Endometrial microvascular endothelial cells (primary cell): ENCODE results near the gene AADACL2. TPM values are rescaled to one million over a fixed set of nuclear protein-coding genes. Genes with fewer than 3 reads are reported as not detected.

ENCODE experiments used
- in situ Hi-C: cut with HindIII; loops from 2 replicates; pipeline ENCODE4 v1.10.0; 2017; ENCODE audit warnings: low sequenced_read_pairs, low pct_unique_long_range_greater_than_20kb; ENCODE audit errors: inconsistent ontology term
- total RNA-seq: library from RNA; depleted of rRNA; stranded (reverse); fragments of >200 nt; gene quantifications from one replicate; pipeline ENCODE4 v1.2.3, GENCODE V29; 2015; ENCODE audit errors: inconsistent ontology term

AADACL2 gene
- total RNA-seq, 1 donor from 2014 or later, result not detected

DNA sequence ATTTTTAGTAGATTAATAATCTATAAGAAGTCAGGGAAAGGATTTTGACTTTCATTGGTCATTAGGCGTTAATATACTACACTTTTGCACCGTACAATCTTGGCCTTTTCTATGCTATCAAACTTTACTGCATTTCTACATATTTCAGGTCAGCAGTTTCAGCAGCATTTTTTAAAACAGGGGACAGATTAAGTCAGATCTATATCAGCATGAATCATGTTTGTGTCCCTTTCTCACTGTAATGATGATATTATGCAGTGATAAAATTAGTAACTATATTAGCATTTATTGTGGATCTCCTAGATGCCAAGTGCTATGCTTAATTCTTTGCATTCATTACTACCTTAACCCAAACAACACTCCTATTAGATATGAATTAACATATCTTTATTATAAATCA lies 59.9 kb downstream of the AADACL2 start:
- in situ Hi-C loops, result no loop called here

DNA sequence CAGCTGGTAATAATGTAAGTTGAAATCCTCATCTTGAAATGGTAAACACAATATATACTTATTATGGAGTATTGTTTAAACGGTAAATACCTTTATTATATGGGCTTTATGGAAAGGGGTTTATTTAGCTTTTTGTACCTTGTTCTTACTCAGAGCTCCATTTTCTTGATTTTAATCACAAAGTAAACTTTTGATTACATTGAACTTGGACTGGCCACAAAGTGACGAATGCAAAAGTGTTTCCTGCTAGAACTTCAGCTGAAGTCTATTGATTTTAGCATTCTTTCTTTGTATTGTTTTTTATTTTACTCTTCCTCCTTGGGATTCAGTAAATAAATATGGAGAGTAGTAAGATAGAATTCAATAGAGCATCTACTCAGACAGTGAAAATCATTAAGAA lies 60.4 kb downstream of the AADACL2 start:
- in situ Hi-C loops, result no loop called here

DNA sequence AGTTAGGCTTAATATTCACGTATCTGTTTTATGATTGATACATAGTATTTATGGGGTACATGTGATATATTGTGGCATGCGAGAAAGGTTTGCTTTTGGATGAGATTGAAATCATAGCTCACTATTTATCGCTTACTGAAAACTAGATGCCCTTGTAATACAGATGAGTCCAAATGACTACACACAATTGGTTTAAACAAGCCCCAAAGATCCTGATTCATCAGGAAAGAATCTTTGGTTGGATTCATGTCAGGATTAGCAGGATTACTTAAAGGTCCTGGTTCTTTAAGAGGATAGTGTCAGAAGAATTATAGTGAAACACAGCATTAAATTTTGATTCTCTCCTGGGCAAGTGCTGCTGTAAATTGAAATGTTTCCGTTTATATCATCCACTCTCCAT lies 61.5 kb downstream of the AADACL2 start:
- in situ Hi-C loops, result no loop called here

DNA sequence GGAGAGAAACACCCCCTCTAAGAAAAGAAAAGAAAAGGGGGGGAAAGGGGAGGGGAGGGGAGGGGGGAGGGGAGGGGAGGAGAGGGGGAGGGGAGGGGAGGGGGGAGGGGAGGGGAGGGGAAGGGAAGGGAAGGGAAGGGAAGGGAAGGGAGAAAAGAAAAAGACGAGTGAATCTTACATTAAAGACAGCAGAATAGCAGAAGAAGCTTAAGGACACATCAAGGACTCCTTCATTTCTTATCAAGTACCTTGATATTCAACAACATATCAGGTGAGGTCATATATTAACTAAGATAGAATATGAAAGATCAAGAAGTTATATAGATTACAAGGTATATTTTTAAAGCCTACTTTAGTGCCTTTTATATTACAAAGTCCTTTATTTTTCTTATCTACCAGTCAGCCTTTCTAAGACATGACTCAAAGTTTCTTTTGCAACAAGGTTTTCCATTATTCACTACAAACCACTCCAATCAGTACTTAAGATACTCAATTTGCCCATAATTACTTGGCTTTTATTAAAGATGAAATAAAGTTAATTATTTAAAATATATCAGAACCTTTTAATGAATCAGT lies 62.5 kb downstream of the AADACL2 start:
- in situ Hi-C loops, result no loop called here

DNA sequence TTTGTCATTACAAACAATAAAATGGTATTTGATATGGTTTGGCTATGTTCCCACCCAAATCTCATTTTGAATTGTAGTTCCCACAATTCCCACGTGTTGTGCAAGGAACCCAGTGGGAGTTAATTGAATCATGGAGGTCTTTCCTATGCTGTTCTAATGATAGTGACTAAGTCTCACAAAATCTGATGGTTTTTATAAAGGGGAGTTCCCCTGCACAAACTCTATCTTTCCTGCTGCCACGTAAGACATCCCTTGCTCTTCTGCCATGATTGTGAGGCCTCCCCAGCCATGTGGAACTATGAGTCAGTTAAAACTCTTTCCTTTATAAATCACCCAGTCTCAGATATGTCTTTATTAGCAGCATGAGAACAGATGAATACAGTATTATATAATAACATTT lies 64.7 kb downstream of the AADACL2 start:
- in situ Hi-C loops, result no loop called here

DNA sequence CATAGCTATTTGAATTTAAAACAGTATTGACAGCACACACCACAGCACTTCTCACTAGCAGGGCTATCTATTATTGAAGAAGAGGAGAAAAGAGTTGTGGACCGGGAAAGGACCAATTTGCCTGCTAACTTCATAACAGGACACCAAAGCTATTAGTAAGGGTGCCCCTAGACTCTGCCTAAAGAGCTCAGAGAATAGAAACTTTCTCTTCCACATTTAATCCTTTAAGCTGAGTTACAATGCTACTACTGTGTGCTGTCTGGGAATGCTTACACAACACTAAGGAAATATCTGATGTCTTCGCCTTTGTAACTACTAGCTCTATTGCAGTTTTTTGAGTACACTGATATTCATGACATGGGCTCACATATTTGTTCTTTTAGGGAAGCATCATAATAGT lies 66.7 kb downstream of the AADACL2 start:
- in situ Hi-C loops, result no loop called here

DNA sequence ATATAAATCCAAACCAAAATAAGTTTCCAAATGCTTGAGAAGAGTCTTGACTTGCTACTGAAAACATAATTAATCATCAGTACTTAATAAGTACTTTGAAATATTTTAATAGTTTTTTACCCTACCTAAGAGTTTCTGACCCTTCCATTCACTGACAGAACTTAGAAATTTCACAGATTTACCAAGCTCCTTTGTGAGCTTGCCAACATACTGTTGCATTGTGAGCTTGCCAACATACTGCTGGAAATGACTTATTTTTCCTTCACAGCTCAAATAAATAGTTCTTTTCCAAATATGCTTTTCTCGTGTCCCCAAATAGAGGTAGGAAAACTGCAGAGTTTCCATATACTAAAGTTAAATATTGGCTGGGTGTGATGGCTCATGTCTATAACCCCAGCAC lies 70.5 kb downstream of the AADACL2 start:
- in situ Hi-C loops, result no loop called here

DNA sequence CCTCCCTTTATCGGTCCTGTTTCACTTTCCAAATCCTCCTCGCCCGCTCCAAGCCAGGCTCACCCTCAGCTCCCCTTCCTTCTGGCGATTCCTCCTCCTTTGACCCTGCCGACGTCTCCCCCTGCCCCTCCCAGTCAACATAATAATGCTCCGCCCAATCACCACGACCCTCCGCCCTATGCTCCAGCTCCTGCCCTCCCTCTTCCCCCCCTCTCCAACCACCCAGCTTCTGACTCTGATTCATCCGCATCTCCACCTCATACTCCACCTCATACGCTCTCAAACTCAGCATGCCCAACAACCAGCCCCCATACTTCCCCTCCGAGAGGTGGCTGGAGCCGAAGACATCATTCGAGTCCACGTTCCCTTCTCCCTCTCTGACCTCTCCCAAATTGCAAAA lies 73.1 kb downstream of the AADACL2 start:
- in situ Hi-C loops, result no loop called here

Other genes with a start within 250 kb of the AADACL2 start
- gene AADAC, start 80.2 kb downstream of the AADACL2 start, total RNA-seq, result 0.28 TPM
- gene SUCNR1, start 139.7 kb downstream of the AADACL2 start, total RNA-seq, result 0.09 TPM